OCI-LY7 (cell line): ENCODE results near the gene HTR1E.

Source experiments
- CTCF ChIP-seq: fragments of 200-600 bp; sonication (generic); conservative IDR thresholded peaks from 2 replicates; pipeline ENCODE4 v1.5.1; 2014; ENCODE audit warnings: mild to moderate bottlenecking, antibody characterized with exemption, low read length, moderate library complexity, mixed read lengths
- EZH2phosphoT487 ChIP-seq: fragments of 200-600 bp; sonication (generic); IDR thresholded peaks from 2 replicates; pipeline ENCODE4 v1.6.1; 2018; ENCODE audit warnings: low read depth, borderline replicate concordance, mild to moderate bottlenecking, mixed run types, antibody characterized with exemption, low read length, moderate library complexity, mixed read lengths

GRCh38 chr6:86973088-86973487 is 35.8 kb downstream of the HTR1E start:
- TF ChIP-seq CTCF: no peak
- no peak for TF ChIP-seq EZH2phosphoT487
